DMS79 (cell line): ENCODE data around the gene CNTNAP5.
A peak's percentile ranks its signal among the peaks of the same experiment; 100 is the strongest.
"Not testable (repeated sequence)": the region's sequence is repeated elsewhere in the genome, so short reads cannot be mapped to it uniquely, and the experiment has no call there.

Experiments used
- DNase-seq: peaks from one replicate; lab custom pipeline; 2025; lab: John Stamatoyannopoulos, UW

The CNTNAP5 gene

GRCh38 chr2:124320051-124320688 lies 295.1 kb downstream of the CNTNAP5 start:
- peak; percentile 43 for DNase-seq

- no peak for DNase-seq
These were observed 298.2 kb downstream of the CNTNAP5 start for GRCh38 chr2:124323321-124323720.

GRCh38 chr2:124325667-124326440 lies 300.8 kb downstream of the CNTNAP5 start:
- no peak for DNase-seq

GRCh38 chr2:124327303-124327702 lies 302.2 kb downstream of the CNTNAP5 start:
- no peak for DNase-seq

- no peak for DNase-seq
These were observed 303.3 kb downstream of the CNTNAP5 start for GRCh38 chr2:124328397-124328796.

- no peak for DNase-seq
These were observed 308.7 kb downstream of the CNTNAP5 start for GRCh38 chr2:124333784-124334183.

GRCh38 chr2:124335058-124335457 lies 310.0 kb downstream of the CNTNAP5 start:
- DNase-seq = no peak

GRCh38 chr2:124339709-124340108 lies 314.6 kb downstream of the CNTNAP5 start:
- no peak for DNase-seq

GRCh38 chr2:124343827-124344498 lies 318.9 kb downstream of the CNTNAP5 start:
- DNase-seq = no peak

GRCh38 chr2:124347209-124347608 lies 322.1 kb downstream of the CNTNAP5 start:
- DNase-seq = no peak

- no peak for DNase-seq
These were observed 328.6 kb downstream of the CNTNAP5 start for GRCh38 chr2:124353656-124354055.

- no peak for DNase-seq
These were observed 329.4 kb downstream of the CNTNAP5 start for GRCh38 chr2:124354466-124354865.

GRCh38 chr2:124361966-124362365 lies 336.9 kb downstream of the CNTNAP5 start:
- not testable (repeated sequence) for DNase-seq

- DNase-seq = no peak
These were observed 344.1 kb downstream of the CNTNAP5 start for GRCh38 chr2:124369181-124369580.

- no peak for DNase-seq
These were observed 355.2 kb downstream of the CNTNAP5 start for GRCh38 chr2:124380221-124380749.

- DNase-seq = no peak
These were observed 357.1 kb downstream of the CNTNAP5 start for GRCh38 chr2:124382067-124382618.

- no peak for DNase-seq
These were observed 370.9 kb downstream of the CNTNAP5 start for GRCh38 chr2:124395961-124396360.

- DNase-seq = no peak
These were observed 377.2 kb downstream of the CNTNAP5 start for GRCh38 chr2:124402274-124402673.

GRCh38 chr2:124407836-124408534 lies 382.9 kb downstream of the CNTNAP5 start:
- not testable (repeated sequence) for DNase-seq

- no peak for DNase-seq
These were observed 399.0 kb downstream of the CNTNAP5 start for GRCh38 chr2:124424074-124424473.

- no peak for DNase-seq
These were observed 401.0 kb downstream of the CNTNAP5 start for GRCh38 chr2:124426122-124426521.

GRCh38 chr2:124426625-124427024 lies 401.5 kb downstream of the CNTNAP5 start:
- no peak for DNase-seq
